Neutrophil (primary cell): ENCODE results near the gene MAN1B1.
"Not testable (repeated sequence)": the region's sequence is repeated elsewhere in the genome, so short reads cannot be mapped to it uniquely, and the experiment has no call there.

Experiments used
- H3K27ac ChIP-seq: fragments of 200-600 bp; sonication (generic); 2 replicates; pipeline ENCODE4 v1.5.1; 2016; ENCODE audit warnings: mild to moderate bottlenecking, moderate library complexity
- H3K27me3 ChIP-seq: fragments of 200-600 bp; sonication (generic); 2 replicates; pipeline ENCODE4 v1.6.0; 2016; ENCODE audit warnings: mild to moderate bottlenecking
- H3K36me3 ChIP-seq: fragments of 200-600 bp; sonication (generic); 2 replicates; pipeline ENCODE4 v1.5.1; 2017
- H3K4me1 ChIP-seq, 2 experiments: fragments of 200-600 bp in 1 of 2; sonication (generic) in 1 of 2; 1 replicate in 1 of 2; 2 replicates in 1 of 2; pipeline versions ENCODE4 v1.5.1 to v1.6.1; 2013 to 2016; ENCODE audit warnings: low read depth in 1 of 2, low read length in 1 of 2, mild to moderate bottlenecking in 1 of 2, moderate library complexity in 1 of 2; ENCODE audit not compliant: control insufficient read depth in 1 of 2, insufficient read depth in 1 of 2
- H3K4me3 ChIP-seq, 2 experiments: fragments of 200-600 bp in 1 of 2; sonication (generic) in 1 of 2; 1 replicate in 1 of 2; 2 replicates in 1 of 2; pipeline ENCODE4 v1.5.1; 2013 to 2016; ENCODE audit warnings: low read depth in 1 of 2, low read length in 1 of 2, mild to moderate bottlenecking in 1 of 2, moderate library complexity in 1 of 2
- H3K9me3 ChIP-seq: fragments of 200-600 bp; sonication (generic); 2 replicates; pipeline ENCODE4 v1.5.1; 2016
- TF ChIP-seq, protein P1 (sequence below): fragments of 200-600 bp; sonication (generic); IDR thresholded peaks from 2 replicates; pipeline ENCODE4 v1.5.1; 2016; ENCODE audit warnings: antibody characterized with exemption

Gene MAN1B1

DNA sequence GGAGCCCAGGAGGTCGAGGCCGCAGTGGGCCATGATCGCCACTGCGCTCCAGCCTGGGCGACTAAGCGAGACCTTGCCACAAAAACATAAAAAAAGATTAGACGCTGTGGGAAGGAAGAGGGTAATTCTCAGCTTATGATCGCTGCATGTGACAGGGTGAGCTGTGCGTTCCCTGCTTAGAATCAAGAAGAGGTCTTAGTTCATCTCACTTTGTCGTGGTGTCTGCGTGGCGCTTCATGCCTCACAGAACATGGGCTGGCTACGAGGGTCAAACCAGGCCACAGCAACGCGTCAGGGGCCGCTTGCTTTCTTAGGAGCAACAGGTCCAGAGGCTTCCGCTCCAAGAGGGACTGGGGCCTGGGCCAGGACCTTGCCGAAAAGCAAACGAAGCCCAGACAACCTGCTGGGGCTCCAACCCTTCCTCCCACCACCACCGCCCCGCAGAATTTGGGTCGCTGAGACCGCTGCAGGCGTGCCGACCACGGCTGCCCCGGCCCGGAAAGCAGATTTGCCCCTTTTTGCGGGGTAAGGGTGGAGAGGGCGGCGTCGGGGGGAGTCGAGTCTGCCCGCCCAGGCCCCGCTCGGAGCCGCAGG, 42.2 kb downstream of the MAN1B1 start:
- H3K36me3 ChIP-seq, result no peaks in the 10 kb centered on the region
- TF ChIP-seq, protein P1, sequence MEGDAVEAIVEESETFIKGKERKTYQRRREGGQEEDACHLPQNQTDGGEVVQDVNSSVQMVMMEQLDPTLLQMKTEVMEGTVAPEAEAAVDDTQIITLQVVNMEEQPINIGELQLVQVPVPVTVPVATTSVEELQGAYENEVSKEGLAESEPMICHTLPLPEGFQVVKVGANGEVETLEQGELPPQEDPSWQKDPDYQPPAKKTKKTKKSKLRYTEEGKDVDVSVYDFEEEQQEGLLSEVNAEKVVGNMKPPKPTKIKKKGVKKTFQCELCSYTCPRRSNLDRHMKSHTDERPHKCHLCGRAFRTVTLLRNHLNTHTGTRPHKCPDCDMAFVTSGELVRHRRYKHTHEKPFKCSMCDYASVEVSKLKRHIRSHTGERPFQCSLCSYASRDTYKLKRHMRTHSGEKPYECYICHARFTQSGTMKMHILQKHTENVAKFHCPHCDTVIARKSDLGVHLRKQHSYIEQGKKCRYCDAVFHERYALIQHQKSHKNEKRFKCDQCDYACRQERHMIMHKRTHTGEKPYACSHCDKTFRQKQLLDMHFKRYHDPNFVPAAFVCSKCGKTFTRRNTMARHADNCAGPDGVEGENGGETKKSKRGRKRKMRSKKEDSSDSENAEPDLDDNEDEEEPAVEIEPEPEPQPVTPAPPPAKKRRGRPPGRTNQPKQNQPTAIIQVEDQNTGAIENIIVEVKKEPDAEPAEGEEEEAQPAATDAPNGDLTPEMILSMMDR, result no peak
- peaks cover 38% of the 10 kb centered on the region in 2 experiments for H3K4me1 ChIP-seq

DNA sequence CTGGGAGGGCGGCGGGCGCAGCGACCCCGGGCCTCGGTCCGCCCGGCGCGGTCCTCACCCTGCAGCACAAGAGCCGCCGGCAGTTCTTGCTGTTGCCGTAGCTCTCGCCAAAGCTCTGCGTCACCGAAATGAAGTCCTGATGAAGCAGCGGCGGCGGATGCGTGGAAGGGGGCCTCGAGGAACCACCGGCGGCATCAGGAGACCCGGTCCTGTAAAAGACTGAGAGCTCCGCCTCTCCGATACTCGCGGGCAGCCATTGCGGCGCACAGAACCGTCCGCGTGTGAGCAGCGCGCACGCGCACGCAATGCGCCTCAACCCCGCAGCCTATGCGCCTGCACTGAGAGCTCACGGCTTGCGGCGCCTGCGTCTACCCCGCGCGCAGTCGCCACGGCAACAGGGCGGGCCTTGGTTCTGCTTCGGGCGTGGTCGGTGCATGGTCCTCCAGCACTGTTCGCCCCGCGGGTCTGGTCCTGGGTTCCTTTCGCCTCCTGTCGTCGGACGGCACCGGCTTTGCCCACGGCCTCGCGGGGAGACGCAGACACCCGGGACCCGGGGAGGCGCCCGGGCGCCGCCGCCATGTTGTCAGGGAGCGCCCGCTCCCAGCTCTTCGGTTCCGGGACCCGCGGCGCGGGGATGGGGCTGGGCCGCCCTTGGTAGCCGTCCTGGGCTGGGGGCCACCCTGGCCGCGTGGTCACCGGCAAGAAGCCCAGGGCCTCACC, 42.8 kb downstream of the MAN1B1 start:
- Histone ChIP-seq H3K27ac (peak overlapping the region; percentile 32), H3K27me3 (peaks cover 66% of the 10 kb centered on the region), H3K9me3 (no peaks in the 10 kb centered on the region), H3K36me3 (no peaks in the 10 kb centered on the region), H3K4me3 (peak overlapping the region; percentile 80 to 85), H3K4me1 (peaks cover 38% of the 10 kb centered on the region in 2 experiments)
- TF ChIP-seq, protein P1, result peak; percentile 32

More for the DNA sequence above, 42.2 kb downstream of the MAN1B1 start:
- peak overlapping the region; percentile 80 to 85 for H3K4me3 ChIP-seq
- peaks cover 60% of the 10 kb centered on the region for H3K27me3 ChIP-seq
- no peaks in the 10 kb centered on the region for H3K9me3 ChIP-seq
- peak overlapping the region; percentile 32 for H3K27ac ChIP-seq

- H3K4me3 ChIP-seq, result peak overlapping the region; percentile 80 to 85
- H3K27ac ChIP-seq, result peak overlapping the region; percentile 32
- TF ChIP-seq, protein P1, result no peak
- H3K36me3 ChIP-seq, result no peaks in the 10 kb centered on the region
- H3K27me3 ChIP-seq, result peaks cover 73% of the 10 kb centered on the region
- H3K4me1 ChIP-seq, result peaks cover 38% of the 10 kb centered on the region in 2 experiments
- no peaks in the 10 kb centered on the region for H3K9me3 ChIP-seq
Observed at GRCh38 chr9:137130176-137130755, 43.5 kb downstream of the MAN1B1 start.

- Histone ChIP-seq H3K27ac (no peak overlapping the region), H3K9me3 (no peaks in the 10 kb centered on the region), H3K36me3 (no peaks in the 10 kb centered on the region), H3K27me3 (peaks cover 100% of the 10 kb centered on the region), H3K4me1 (peaks cover 10 to 11% of the 10 kb centered on the region in 2 experiments), H3K4me3 (no peak overlapping the region)
- TF ChIP-seq, protein P1, result no peak
Observed at GRCh38 chr9:137134191-137134590, 47.4 kb downstream of the MAN1B1 start.

- H3K9me3 ChIP-seq, H3K4me3 ChIP-seq, H3K36me3 ChIP-seq, H3K27ac ChIP-seq, H3K4me1 ChIP-seq: not testable (repeated sequence)
- peaks cover 100% of the 10 kb centered on the region for H3K27me3 ChIP-seq
Observed at GRCh38 chr9:137135154-137135553, 48.4 kb downstream of the MAN1B1 start.
